Measurements from ENCODE around the gene ATXN10. TPM values are rescaled to one million over a fixed set of nuclear protein-coding genes. Genes with fewer than 3 reads are reported as not detected.

The ATXN10 gene
- total and polyA plus RNA-seq, 10 of the 15 experiments (the other 5 are each of a cell fraction or from before 2014, with no cell fraction given), result 29.2 to 249 (median 146) TPM

DNA sequence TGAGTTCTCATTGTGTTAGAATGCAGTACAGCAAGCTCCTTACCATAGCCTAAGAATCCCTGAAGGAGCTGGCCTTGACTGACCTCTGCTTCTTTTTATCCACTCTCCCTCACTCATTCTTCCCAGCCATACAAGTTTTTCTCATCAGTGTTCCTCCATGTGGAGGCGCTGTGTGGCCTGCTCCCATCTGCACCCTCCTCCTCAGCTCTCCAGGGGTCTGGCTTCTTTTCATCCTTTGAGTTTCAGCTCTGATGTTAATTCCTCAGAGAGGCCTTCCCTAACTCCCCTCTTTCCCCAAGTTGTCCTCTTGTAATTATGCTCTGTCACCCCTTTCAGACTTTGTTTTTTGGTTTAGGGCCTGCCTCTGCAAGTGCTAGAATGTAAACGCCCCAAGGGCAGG lies 160.5 kb downstream of the ATXN10 start:
- in situ Hi-C loops (cut with MboI), result no loop called here
- Histone ChIP-seq H3K27ac (ENCODE audit: control insufficient read depth, insufficient read depth) (no peak overlapping the region), H3K9me3 (replicated peaks; ENCODE audit: control insufficient read depth, insufficient read depth, low read length) (no peaks in the 10 kb centered on the region), H3K4me3 (no peak overlapping the region), H3K27me3 (replicated peaks in 1 of 2; ENCODE audit: control insufficient read depth in 2 of 2, insufficient read depth in 2 of 2, low read length in 1 of 2) (no peaks in the 10 kb centered on the region), H3K9ac (ENCODE audit: control insufficient read depth, insufficient read depth, low read length) (no peak overlapping the region), H3K4me1 (ENCODE audit: control insufficient read depth, insufficient read depth, low read length) (no peaks in the 10 kb centered on the region), H2AFZ (ENCODE audit: control insufficient read depth, low read depth, low read length) (no peak overlapping the region), H3K4me2 (ENCODE audit: control insufficient read depth, insufficient read depth) (no peak overlapping the region), H4K20me1 (ENCODE audit: control insufficient read depth, insufficient read depth) (no peaks in the 10 kb centered on the region), H3K36me3 (ENCODE audit: control insufficient read depth in 2 of 2, insufficient read depth in 2 of 2, low read length in 1 of 2) (no peaks in the 10 kb centered on the region; a peak in 3 of 4 replicates), H3K79me2 (ENCODE audit: control insufficient read depth, insufficient read depth, low read length) (no peaks in the 10 kb centered on the region)
- intact Hi-C loops (cut with micrococcal nuclease; ENCODE audit: unreplicated experiment), result loop anchor here (5.0 kb wide), 1 partner anchor 185 kb away; no protein-coding TSS in a partner anchor
- SMC1A ChIA-PET (ENCODE audit: uncharacterized antibody, unreplicated experiment), result interaction anchor here (1.1 to 1.9 kb wide), 2 partner anchors 9 to 101 kb away, joined by 3 to 6 read pairs; no protein-coding TSS in a partner anchor
- no peak for ATAC-seq
- POLR2A ChIA-PET, result no interaction called here
- TF ChIP-seq HDGF (IDR thresholded peaks at IDR 0.05) (no peak), NR2C2 (IDR thresholded peaks at IDR 0.05; ENCODE audit: borderline replicate concordance, control insufficient read depth, insufficient read length, low read depth) (no peak), PAX5 (IDR thresholded peaks at IDR 0.05; ENCODE audit: borderline replicate concordance, low read depth, low read length) (no peak), PRDM15 (CRISPR knock-in tag; IDR thresholded peaks at IDR 0.05) (no peak), PBX3 (IDR thresholded peaks at IDR 0.05; ENCODE audit: insufficient replicate concordance, low read depth, low read length) (no peak), LARP7 (IDR thresholded peaks at IDR 0.05) (no peak), YBX1 (IDR thresholded peaks at IDR 0.05) (no peak)
- TF ChIP-seq, protein P1, sequence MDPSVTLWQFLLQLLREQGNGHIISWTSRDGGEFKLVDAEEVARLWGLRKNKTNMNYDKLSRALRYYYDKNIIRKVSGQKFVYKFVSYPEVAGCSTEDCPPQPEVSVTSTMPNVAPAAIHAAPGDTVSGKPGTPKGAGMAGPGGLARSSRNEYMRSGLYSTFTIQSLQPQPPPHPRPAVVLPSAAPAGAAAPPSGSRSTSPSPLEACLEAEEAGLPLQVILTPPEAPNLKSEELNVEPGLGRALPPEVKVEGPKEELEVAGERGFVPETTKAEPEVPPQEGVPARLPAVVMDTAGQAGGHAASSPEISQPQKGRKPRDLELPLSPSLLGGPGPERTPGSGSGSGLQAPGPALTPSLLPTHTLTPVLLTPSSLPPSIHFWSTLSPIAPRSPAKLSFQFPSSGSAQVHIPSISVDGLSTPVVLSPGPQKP (IDR thresholded peaks at IDR 0.05; ENCODE audit: low read depth, low read length), result no peak
- no peak for DNase-seq (ENCODE audit: low read depth, low spot score)
- CTCF ChIA-PET, result interaction anchor here (1.0 to 2.3 kb wide), 3 partner anchors 9 to 187 kb away, joined by 3 to 14 read pairs (median 4); no protein-coding TSS in a partner anchor
- FAIRE-seq, result no peak
- 96% methylated on average over 2 of the region's 2 CpGs for WGBS (ENCODE audit: insufficient coverage, insufficient replicate concordance, low lambda C conversion rate, missing lambda C conversion rate)
- BruUV-seq (replicated peaks), result no TSS peak
- RAD21 ChIA-PET (ENCODE audit: unreplicated experiment), result no interaction called here

Measured in GM12878 (cell line).